Measurements from ENCODE around the gene PITHD1.

GRCh38 chr1:23742670-23743286 lies 35.4 kb upstream of the PITHD1 start:
- TF ChIP-seq CTCF (conservative IDR thresholded peaks at IDR 0.05) (no peak), ZFX (IDR thresholded peaks at IDR 0.05) (no peak)
